ENCODE measurements around the gene SCN5A. TPM values are rescaled to one million over a fixed set of nuclear protein-coding genes. Genes with fewer than 3 reads are reported as not detected.

SCN5A gene
- total RNA-seq, 1 experiment from 2014 or later, result 11.5 TPM

DNA sequence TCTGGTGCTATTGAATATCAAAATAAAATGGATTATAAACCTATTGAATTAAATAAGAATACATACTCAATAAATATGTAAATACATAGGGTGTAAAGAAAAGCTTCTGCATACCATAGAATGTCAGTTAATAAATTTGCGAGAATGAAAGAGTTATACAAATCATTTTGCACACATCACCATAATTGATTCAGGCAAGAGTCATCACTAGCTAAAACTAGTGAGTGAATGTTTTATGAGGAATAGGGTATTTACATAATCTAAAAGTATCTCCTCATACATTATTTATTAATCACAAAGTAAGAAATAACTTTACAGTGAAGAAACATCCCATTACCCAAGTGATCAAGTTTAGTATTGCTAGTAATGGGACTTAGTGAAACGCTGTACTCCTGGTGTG lies 139.8 kb downstream of the SCN5A start:
- peaks cover 6 to 13% of the 10 kb centered on the region in 2 experiments; a peak in 2 of 4 replicates for H3K36me3 ChIP-seq (ENCODE audit: control insufficient read depth in 1 of 2, insufficient read depth in 2 of 2, low read length in 2 of 2)
- no peak overlapping the region for H3K9ac ChIP-seq (ENCODE audit: low read length)
- no peak for ATAC-seq
- RAD21 ChIA-PET (ENCODE audit: low non-redundant PET in 1 of 2, low total read pairs in 2 of 2, uncharacterized antibody in 2 of 2, unreplicated experiment in 2 of 2), result no interaction called here
- H3K4me1 ChIP-seq (ENCODE audit: control insufficient read depth in 1 of 2, insufficient read depth in 2 of 2, low read length in 2 of 2), result no peaks in the 10 kb centered on the region
- H3K9me3 ChIP-seq (ENCODE audit: control insufficient read depth in 1 of 2, insufficient read depth in 1 of 2, low read depth in 1 of 2, low read length in 2 of 2), result no peaks in the 10 kb centered on the region
- CTCF ChIA-PET, result interaction anchor here (1.5 kb wide), 1 partner anchor 11 kb away, joined by 10 read pairs; no protein-coding TSS in a partner anchor
- no peak overlapping the region for H3K4me3 ChIP-seq (replicated peaks in 1 of 2; ENCODE audit: low read depth in 1 of 2, low read length in 2 of 2)
- H3K9me2 ChIP-seq (ENCODE audit: insufficient read depth), result no peaks in the 10 kb centered on the region
- no TSS peak for BruUV-seq (replicated peaks)
- TF ChIP-seq EZH2phosphoT487 (IDR thresholded peaks at IDR 0.05; ENCODE audit: borderline replicate concordance) (no peak), SRF (IDR thresholded peaks at IDR 0.05; ENCODE audit: low read depth) (no peak), EZH2 (IDR thresholded peaks at IDR 0.05) (no peak), TCF7L2 (IDR thresholded peaks at IDR 0.05; ENCODE audit: borderline replicate concordance, extremely low read depth, insufficient read depth, insufficient read length) (no peak), CBX3 (IDR thresholded peaks at IDR 0.05; ENCODE audit: low read depth) (no peak), JUND (IDR thresholded peaks at IDR 0.05) (no peak), EGR1 (IDR thresholded peaks at IDR 0.05; ENCODE audit: low read depth) (no peak), FOSL1 (IDR thresholded peaks at IDR 0.05; ENCODE audit: low read depth) (no peak), RAD21 (IDR thresholded peaks at IDR 0.05; ENCODE audit: low read depth) (no peak), SIN3A (IDR thresholded peaks at IDR 0.05; ENCODE audit: low read depth) (no peak), ZNF274 (IDR thresholded peaks at IDR 0.05; ENCODE audit: low read depth, low read length) (no peak), ELF1 (IDR thresholded peaks at IDR 0.05; ENCODE audit: borderline replicate concordance, low read depth) (no peak), ZFX (IDR thresholded peaks at IDR 0.05) (no peak)
- TF ChIP-seq, protein P1, sequence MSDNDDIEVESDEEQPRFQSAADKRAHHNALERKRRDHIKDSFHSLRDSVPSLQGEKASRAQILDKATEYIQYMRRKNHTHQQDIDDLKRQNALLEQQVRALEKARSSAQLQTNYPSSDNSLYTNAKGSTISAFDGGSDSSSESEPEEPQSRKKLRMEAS (IDR thresholded peaks at IDR 0.05), result no peak
- TF ChIP-seq, protein P2, sequence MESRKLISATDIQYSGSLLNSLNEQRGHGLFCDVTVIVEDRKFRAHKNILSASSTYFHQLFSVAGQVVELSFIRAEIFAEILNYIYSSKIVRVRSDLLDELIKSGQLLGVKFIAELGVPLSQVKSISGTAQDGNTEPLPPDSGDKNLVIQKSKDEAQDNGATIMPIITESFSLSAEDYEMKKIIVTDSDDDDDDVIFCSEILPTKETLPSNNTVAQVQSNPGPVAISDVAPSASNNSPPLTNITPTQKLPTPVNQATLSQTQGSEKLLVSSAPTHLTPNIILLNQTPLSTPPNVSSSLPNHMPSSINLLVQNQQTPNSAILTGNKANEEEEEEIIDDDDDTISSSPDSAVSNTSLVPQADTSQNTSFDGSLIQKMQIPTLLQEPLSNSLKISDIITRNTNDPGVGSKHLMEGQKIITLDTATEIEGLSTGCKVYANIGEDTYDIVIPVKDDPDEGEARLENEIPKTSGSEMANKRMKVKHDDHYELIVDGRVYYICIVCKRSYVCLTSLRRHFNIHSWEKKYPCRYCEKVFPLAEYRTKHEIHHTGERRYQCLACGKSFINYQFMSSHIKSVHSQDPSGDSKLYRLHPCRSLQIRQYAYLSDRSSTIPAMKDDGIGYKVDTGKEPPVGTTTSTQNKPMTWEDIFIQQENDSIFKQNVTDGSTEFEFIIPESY (IDR thresholded peaks at IDR 0.05; ENCODE audit: extremely low read depth, insufficient replicate concordance, low read length), result no peak
- TF ChIP-seq, protein P3, sequence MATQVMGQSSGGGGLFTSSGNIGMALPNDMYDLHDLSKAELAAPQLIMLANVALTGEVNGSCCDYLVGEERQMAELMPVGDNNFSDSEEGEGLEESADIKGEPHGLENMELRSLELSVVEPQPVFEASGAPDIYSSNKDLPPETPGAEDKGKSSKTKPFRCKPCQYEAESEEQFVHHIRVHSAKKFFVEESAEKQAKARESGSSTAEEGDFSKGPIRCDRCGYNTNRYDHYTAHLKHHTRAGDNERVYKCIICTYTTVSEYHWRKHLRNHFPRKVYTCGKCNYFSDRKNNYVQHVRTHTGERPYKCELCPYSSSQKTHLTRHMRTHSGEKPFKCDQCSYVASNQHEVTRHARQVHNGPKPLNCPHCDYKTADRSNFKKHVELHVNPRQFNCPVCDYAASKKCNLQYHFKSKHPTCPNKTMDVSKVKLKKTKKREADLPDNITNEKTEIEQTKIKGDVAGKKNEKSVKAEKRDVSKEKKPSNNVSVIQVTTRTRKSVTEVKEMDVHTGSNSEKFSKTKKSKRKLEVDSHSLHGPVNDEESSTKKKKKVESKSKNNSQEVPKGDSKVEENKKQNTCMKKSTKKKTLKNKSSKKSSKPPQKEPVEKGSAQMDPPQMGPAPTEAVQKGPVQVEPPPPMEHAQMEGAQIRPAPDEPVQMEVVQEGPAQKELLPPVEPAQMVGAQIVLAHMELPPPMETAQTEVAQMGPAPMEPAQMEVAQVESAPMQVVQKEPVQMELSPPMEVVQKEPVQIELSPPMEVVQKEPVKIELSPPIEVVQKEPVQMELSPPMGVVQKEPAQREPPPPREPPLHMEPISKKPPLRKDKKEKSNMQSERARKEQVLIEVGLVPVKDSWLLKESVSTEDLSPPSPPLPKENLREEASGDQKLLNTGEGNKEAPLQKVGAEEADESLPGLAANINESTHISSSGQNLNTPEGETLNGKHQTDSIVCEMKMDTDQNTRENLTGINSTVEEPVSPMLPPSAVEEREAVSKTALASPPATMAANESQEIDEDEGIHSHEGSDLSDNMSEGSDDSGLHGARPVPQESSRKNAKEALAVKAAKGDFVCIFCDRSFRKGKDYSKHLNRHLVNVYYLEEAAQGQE (IDR thresholded peaks at IDR 0.05; ENCODE audit: low read depth), result no peak
- TF ChIP-seq, protein P4, sequence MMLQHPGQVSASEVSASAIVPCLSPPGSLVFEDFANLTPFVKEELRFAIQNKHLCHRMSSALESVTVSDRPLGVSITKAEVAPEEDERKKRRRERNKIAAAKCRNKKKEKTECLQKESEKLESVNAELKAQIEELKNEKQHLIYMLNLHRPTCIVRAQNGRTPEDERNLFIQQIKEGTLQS (IDR thresholded peaks at IDR 0.05), result no peak
- no peaks in the 10 kb centered on the region for H3K27me3 ChIP-seq (ENCODE audit: insufficient read depth, low read length)
- H2AFZ ChIP-seq (ENCODE audit: low read depth, low read length, poor library complexity, severe bottlenecking), result no peak overlapping the region
- H4K20me1 ChIP-seq (ENCODE audit: insufficient read depth), result no peaks in the 10 kb centered on the region
- POLR2A ChIA-PET, result no interaction called here
- no peaks in the 10 kb centered on the region for H3K79me2 ChIP-seq (ENCODE audit: insufficient read depth, low read length)
- no peak overlapping the region for H3K4me2 ChIP-seq (ENCODE audit: low read length)
- no peak overlapping the region for H3K27ac ChIP-seq (ENCODE audit: low read depth, low read length)
- intact Hi-C loops (cut with micrococcal nuclease), result no loop called here
- no peak for DNase-seq (ENCODE audit: low read depth, low spot score)
